NCI-H1694 (cell line): ENCODE results near the gene MFSD6.

ENCODE experiments used
- DNase-seq: peaks from one replicate; lab custom pipeline; 2025; lab: John Stamatoyannopoulos, UW

The MFSD6 gene

DNA sequence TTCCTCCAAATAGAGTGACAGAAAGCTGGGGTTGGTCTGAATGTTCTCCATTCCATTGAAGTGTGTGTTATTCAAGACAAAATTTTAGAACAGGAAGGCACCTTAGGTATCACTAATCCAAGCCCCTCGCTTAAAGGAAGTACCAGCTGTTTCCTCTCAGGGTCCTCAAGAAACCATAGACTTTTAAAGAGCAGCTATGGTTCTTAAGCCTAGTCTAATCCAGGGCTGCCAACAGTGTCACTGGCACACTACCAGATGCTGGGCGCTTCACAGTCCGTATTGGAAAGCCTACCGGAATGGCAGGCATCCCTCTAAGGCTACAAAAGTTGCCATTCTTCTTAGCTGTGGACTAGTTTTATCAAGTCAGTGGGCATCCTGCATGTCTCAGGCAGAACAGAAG is 124.4 kb downstream of the MFSD6 start:
- DNase-seq = no peak

DNA sequence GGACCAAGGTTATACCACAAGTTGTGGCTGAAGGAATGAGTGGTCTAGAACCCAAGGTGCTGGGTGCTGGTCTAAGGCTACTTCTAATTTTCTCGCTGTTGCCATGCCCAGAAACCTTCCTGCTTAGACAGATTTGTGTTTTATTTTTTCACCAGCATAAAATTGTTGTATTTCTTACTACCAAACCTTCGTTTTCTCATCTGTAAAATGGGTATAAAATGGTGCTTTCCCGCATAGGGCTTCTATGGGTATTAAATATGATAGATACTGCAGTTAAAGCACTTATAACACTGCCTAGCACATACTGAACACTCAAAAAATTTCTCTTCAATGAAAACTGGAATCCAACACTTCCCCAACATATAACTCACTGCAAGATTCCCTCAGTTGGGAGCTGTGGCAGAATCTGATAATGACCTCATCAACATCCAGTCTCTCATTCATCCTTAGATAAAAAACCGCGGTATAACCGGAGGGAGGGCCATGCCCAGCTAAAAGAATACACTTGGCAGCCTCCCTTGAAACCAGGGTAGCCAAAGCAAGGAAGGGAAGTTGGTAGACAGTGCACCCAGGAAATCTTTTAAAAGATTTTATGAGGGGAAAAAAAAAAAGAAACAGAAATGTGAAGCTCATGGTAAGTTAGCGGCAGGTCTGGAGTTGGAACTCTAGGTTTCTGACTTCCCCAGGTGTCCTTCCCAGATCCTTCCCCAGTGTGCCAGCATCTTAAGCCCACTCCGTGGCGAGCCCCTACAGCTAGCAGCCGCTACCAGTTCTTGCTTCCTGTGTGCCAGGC is 125.2 kb downstream of the MFSD6 start:
- DNase-seq = no peak

DNA sequence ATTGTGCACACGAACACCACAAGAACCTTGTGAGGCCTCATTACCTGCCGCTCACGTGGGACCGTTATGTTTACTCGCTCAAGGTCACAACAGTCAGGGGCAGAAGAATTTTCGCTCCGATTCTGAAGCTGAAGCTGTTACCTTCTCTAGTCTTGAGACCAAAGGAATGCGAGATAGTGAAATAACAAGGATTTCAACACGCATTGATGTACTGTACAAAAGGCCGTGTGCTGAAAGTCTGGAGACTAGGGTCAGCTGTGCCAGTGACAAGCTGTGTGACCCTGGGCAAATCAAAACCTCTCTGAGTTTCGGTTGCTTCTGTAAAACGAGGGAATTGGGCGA is 125.8 kb downstream of the MFSD6 start:
- no peak for DNase-seq

DNA sequence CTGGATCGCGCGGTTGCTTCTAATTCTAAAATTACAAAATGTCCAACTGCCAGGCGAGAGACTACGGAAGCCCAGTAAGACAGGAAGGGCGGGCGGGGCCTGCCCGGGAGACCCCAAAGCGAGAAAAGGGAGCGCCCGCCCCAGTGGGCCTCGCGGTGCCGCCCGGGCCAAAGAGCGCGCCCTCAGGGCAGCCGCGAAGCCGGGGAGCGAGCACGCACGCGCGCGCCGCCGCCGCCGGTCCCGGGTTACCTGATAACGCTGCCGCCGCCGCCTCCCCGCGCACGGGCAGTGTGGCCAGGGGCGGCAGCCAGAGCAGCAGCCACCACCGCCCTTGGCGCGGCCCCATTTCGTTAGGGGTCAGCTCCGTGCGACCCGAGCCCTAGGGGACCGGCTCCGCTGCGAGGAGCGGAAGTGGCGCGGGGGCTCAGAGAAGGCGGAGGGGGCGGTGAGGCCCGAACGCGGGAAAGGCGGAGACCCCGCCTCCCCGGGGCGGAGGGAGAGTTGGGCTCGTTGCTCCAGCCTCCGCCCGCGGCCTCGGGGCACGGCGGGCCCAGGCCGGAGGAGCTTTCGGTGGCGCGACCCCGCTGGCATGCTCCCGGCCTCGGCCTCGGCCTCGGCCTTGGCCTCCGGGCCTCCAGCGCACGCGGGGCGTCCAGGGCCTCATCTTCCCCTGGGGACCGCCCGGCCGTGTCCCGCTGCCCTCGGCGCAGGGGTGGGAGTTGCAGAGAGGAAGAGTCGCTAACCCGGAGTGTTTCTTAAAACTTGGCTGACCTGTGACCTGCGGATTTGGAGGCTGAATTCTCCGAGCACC is 126.4 kb downstream of the MFSD6 start, which contains the start of gene NEMP2:
Gene NEMP2 (minus strand): TSS at position 413 of the 811 bp plus-strand sequence. CDS start 67 bp downstream, at position 346.
- peak; percentile 75 for DNase-seq

DNA sequence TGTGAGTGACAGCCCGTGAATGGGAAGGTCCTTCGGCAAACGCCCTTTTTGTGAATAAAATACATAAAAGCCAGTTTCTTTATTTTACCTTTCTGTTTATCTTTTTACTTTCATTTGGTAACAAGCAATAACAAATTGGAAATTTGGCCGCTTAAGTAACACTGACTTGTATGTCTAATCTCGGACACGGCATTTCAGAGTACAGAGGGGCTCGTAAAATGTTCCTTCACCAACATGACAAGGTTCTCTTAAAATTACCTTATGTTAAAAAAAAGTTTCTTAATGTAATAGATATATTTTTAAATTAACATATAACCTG is 126.9 kb downstream of the MFSD6 start:
- DNase-seq = no peak

DNA sequence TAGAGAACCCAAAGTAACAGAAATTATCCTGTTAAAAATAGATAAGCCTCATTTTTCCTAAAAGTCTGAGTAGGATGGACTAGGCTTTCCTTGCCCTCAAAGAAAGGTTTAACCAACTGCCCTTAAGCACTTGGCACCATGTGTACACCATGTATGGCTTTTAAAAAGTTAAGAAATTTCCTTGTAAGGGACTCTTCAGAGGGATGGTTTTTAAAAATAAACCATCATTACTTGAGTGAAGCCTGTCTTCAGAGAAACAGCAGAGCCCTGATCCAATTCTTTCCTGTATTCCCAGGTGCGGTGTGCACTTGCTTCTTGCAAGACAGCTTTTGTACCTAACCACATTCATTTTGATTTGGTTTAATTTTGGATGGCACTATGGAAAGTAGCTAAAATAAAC is 127.4 kb downstream of the MFSD6 start:
- no peak for DNase-seq

DNA sequence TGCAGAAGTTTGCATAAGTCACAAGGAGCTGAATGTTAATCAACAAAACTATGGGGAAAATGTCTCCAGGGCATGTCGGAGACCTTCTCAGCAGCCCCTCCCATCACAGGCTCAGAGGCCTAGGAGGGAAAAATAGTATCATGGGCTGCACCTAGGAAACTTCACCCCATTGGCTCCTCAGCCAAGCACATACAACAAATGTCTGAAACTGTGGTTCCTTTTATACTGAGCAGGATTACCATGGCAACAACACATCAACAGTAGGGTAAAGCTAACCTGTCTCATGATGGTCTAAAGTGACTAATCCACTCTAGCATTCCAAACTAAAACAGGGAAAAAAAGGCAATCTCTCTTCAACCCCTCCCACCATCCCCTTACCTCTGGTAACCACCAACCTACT is 129.6 kb downstream of the MFSD6 start:
- DNase-seq = no peak

- DNase-seq = no peak
These were observed 130.0 kb downstream of the MFSD6 start for GRCh38 chr2:190538201-190538600.

- no peak for DNase-seq
These were observed 131.9 kb downstream of the MFSD6 start for GRCh38 chr2:190540048-190540447.

DNA sequence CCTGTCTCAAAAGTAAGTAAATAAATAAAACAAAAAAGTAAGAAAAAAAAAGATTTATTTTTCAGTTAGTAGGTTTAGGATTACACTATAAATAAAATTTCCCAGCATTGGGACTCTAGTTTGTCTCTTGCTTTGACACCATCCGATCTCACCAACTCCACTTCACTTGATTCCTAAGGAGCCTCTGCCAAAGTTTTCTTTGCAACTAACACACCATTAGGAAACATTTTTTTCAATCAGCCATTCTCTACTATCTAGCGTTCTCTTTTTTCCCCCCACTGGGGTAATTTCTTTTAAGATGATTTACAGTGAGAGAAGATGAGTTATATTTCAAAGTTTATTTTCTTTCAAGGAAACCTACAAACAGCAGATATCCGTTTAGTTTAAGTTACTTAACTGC is 136.9 kb downstream of the MFSD6 start:
- DNase-seq = no peak

DNA sequence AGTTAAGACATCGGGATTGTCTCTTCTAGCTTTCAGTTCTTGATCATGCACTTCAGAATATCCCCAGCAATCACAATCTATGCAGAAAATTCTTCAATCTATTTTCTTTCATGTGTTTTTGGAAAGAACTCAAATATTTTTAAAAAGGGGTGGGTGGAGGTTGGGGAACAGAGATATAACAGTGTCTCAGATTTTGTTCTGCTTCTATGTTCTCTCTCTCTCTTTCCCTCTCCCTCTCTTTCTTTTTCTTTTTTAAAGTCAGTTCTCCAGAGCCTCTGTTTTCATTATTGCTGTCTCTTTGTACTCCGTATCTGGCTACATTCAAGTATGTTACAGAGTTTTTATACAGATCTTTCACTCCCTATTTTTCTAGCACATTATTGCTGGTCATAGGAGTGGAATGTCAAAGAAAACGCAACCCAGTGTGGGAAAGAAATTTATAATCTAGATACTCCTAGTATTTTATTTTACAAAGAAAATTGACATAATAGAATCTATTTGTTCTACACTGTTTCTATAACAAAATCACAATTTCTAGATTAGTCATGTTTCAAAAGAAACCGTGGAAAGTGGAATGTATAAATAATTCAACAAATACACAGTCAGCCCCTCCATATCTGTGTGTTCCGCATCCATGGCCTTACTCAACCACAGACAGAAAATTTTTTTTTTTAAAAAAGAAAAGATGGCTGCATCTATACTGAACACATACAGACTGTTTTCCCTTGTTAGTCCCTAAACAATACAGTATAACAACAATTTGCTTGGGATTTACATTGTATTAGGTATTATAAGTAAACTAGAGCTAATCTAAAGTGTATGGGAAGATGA is 137.6 kb downstream of the MFSD6 start:
- no peak for DNase-seq

GRCh38 chr2:190546734-190547133 is 138.6 kb downstream of the MFSD6 start:
- no peak for DNase-seq

GRCh38 chr2:190547886-190548285 is 139.7 kb downstream of the MFSD6 start:
- DNase-seq = no peak

DNA sequence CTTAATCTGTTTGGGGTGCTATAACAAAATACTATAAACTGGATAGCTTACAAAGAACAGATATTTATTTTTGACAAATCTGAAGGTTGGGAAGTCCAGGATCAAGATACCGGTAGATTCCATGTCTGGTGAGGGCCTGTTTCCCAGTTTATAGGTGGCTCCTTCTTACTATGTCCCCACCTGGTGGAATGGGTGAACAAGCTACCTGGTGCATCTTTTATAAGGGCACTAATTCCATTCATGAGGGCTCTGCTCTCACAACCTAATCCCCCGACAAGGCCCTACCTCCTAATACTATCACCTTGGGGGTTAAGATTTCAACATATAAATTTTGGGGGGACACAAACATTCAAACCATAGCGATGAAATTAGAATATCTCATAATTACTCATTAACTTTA is 142.0 kb downstream of the MFSD6 start:
- DNase-seq = no peak
